Amygdala (tissue), 56 donors: ENCODE measurements around the gene PI4KA.
"Not testable (repeated sequence)": the region's sequence is repeated elsewhere in the genome, so short reads cannot be mapped to it uniquely, and the experiment has no call there.

ENCODE experiments used
- DNase-seq, 56 donors: peaks; one replicate each; lab custom pipeline; 2025; lab: John Stamatoyannopoulos, UW

Gene PI4KA

DNA sequence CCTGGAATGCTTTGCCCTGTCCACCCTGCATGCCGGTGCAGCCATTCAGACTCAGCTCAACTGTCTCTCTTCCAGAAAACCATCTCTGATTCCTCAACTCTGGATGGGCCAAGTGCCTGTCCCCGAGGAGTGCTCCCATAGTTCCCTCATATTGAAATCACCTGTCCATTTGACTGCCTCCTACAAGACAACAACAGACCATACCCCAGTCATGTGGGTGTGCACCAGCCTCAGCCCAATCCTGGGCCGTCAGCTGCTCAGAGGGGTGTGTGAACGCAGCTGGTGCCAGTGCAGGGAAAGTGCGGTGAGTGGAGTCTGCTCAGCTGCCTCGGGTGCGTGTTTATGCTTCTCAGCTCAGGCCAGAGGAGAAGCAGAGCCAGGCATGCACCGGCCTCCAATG lies 126.2 kb downstream of the PI4KA start:
- not testable (repeated sequence) for DNase-seq

DNA sequence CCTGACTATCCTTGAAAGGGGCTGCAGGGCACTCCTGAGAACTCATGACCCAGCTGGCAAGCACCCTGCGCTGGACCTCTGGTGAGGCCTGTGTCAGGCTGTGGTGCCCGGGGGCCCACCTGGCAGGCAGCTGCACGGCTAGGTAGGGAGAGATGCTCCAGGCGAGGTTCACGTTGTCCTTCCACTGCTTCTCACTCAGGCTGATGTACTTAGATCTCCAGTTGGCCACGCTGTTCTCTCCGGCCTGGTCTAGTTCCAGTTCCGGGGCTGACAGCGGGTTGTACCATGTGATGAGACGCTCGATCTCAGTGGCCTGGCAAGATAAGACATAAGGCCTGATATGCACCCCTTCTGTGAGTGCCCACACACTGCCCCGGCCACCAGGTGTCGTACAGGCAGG lies 129.4 kb downstream of the PI4KA start:
- DNase-seq = no peak

DNA sequence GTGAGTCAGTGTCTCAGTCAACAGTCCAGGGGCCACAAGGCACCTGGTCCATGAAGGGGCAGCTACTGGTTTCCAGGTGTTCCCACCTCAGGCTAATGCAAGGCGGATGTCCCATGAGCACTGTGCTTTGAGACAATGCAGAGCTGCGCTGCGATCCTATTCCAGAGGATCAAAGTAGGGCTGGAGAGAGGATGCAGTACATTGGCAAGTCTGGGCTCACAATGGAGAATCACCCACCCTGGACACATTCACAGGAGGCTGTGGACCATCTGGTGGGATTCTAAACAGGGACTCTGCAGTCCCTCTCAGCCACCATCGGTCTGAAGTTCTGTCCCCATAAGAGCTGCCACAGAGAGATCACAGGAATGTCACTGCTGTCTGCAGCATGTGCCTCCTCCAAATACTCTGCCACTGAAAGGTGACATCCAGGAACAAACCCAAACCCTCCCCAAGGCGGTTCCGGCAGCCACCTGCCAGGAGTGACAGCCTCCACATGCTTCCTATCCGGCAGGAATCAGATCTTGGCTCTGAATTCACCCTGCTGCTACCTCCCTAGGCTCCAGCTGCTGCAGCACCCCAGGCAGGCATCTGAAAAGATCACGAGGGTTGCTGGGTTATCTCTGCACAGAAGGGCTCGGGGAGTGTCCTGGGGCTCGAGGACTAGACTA lies 130.0 kb downstream of the PI4KA start:
- no peak for DNase-seq

DNA sequence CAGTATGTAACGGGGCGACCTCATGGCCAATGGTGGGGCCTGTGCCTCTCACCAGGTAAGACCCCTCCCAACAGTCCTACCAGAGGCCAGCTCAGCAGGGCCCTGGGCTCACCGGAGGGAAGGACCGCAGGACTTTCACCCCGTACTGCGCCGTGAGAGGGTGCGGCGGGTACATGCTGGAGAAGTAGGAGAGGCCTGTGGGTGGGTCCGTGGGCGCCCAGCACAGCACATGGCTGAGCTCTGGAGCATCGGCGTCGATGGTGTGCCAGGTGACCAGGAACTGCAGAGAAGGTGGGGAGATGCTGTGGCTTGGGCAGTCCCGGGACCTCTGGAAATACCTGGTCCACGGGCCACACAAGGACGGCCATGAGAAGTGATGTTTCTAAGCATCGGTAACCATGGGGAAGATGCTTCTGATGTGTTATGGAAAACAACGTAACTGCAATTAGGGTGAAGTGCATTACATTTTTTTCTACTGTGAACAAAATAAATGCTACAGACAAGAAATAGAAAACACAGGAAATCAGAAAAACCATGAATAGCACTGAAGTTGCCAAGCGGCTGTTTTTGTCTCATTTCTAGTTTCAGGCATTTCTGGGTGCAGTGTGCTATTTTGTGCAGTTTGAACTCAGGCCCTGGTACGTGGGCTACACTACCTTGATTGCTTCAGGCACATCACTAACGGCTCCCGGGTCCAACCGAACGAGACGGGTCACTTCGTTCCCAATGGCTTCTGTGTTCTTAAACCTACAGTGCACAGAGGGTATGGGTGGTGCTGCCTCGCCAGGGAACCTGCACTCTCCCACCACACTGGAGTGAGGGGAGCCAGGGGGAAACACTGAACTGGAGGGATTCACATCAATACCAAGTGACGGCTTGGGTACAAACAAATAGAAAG lies 131.2 kb downstream of the PI4KA start:
- no peak for DNase-seq

DNA sequence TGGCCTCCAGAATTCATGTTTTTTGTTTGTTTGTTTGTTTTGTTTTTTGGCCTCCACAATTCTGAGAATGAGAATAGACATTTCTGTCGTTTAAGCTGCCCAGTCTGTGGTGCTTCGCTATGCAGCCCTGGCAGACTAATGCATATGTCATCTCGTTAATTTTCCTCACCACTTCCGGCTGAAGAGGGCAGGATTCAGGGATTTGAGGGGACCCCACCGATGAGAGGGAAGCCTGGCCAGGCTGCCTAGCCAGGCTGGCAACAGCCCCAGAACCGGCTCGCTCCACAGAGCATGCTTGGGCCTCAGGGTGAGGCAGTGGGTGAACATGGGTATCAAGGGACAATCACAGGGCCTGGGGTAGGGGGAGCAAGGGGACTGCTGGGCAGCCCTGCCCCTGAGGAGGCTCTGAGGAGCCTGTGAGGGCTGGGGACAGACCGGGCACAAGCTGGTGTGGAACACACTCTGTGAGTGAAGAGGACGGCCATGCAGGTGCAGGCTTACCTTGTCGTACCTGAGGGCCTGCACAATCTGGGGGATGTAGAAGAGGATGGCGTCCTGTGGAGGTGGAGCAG lies 132.5 kb downstream of the PI4KA start:
- DNase-seq = no peak

DNA sequence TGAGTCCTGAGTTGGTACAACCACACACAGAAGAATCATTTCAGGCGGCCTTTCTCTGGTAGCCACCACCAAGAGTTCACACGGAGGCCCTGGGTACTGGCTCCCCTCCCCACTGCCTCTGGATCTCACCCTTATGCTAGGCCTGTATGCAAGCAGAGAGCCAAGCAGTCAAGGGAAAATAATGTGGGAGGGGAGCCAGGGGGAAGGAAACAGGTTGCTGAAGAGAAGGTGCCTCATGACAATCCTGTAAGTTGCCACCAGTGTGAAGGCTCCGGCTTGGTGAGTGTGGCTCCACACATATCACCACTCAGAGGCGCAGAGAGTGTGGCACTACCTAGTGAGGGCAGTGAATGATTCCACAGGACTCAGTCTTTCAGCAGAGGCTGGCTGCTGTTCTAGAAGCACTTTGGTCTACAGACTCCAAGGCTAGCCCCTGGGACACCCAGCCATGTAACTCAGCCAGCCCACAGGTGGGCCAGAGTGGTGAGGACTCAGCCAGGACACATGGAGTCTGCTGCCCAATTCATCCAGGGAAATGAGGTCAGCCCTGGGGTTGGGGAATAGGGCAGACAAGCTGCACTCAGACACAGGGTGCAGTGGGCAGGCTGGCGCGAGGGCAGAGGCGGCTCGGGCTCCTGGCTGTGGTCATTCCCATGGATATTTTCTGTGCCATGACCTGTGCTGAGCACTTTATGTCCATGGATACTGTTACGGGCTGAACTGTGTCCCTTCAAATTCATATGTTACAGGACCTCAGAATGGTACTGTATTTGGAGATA lies 133.7 kb downstream of the PI4KA start:
- DNase-seq = no peak

DNA sequence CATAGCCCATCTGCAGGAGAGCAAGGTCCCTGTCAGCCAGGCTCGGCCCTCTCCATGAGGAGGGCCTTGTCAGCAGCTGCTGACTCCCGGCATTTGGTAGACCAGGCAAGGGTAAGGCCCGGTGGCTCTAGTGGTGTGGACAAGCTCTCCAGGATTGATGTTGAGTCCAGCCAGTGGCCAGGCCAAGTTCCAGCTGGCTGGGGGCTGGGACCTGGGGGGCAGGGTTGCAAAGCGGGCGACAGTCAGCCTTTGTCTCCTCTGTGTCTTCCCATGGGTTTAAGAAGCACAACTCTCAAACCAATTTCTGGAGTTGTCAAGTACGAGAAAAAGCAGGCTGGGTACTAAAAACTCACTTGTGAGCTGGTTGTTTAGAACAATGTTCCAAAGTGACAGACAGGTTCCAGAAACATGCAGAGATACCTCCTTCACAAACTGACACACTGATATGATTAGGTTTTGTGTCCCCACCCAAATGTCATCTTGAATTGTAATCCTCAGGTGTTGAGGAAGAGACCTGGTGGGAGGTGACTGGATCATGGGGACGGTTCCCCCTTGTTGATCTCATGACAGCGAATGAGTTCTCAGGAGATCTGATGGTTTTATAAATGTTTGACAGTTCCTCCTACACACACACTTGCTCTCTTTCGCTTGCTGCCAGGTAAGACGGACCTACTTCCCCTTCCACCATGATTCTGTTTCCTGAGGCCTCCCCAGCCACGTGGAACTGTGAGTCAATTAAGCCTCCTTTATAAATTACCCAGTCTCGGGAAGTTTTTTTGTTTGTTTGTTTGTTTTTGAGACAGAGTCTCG lies 137.0 kb downstream of the PI4KA start:
- peak in 2 of 56 donors; percentile 16 to 28 for DNase-seq

DNA sequence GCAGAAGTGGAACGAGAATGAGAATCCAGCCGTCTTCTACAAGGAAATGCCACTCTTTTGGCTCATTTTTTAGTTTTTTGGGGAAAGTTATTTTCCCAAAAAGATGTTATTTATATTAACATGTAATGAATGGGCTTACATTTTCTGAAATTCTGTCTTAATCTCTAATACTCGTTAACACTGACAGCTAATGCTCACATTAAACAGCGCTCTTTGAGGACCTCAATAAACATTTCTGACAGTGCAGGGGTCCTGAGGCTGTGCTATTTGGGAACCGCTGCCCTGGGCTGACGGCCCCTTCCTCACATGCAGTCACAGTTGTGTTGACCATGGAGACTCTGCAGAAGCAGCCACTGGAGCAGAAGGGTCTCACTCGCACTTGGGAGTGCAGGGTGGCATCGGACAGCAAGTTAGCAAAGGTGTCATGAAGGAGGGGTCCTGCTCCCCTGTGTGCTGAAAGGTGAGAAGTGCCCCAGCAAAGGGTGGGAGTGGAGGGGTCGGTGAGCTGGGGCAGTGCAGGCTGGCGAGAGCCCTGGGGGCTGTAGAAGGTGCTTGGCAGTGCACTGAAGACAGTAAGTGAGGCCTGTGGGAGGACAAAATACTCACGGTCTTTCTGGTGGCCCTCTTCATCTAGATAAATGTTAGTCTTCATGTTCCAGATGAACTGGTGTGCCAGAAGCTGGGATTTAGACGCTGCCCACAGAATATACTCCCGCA lies 137.8 kb downstream of the PI4KA start:
- no peak for DNase-seq

DNA sequence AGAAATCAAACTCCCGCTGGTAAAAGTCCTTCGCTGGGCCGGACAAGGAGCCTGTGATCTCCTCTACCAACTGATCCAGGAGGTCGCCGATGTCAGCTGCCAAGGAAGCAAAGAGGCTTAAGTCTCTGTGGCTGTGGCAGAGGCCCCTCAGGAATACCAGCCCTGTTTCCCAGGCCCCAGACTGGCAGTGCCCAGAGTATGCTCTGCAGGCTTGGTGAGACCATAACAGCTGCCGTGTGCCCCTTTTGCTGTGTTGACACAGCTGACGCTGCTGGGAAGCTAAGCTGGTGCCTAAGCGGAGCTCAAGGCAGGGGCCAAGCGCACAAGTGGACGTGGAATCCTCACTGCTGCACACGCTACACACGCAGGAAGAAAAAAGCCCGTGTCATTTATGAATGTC lies 139.9 kb downstream of the PI4KA start:
- peak in 1 of 56 donors; percentile 21 for DNase-seq

DNA sequence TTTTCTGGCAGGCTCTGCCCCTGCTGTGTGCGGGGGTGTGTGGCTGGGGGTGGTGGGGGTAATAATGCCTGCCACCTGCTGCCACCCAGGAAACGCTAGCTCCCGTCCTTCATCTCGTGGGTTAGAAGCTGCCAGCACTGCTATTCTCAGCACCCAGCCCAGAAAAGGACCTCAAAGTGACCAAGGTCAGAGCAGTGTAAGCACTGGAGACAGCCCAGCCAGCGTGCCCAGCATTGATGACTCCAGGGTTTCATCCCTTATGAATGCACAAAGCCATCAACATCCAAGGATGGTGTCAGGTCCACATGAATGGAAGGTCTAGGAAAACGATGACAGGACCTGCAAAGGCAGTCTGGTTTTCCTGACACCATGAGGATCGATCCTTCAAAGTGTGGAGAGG lies 140.6 kb downstream of the PI4KA start:
- not testable (repeated sequence) for DNase-seq

DNA sequence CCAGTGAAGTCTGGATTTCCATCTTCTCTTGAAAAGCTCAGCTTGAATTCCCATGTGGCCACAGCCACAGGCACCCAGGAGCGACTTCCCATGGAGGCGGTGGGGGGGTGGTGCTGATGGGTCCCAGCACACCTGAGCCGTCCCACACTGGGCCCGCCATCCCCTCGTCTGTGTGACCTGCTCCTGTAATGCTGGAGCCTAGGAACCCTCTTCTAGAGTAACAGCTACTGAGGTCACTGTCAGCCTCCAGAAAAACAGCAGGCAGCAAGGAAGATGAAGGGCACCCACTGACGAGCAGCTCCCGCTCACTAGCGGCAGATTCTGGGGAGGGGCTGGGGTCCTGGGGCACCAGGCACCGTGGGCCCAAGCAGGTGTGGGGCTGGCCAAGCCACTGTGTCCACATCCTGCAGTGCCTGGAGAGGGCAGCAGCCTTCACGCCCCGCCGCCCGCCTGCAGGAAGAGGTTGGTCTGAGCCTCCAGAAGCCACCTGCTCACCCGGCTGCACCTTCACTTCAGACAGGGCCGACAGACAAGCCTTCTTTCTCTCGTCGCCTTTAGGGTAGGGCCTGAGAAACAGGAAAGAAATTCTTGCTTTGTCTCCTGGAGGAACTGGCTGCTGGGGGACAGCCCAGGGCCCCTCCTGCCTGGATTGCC lies 141.3 kb downstream of the PI4KA start:
- DNase-seq = not testable (repeated sequence)

DNA sequence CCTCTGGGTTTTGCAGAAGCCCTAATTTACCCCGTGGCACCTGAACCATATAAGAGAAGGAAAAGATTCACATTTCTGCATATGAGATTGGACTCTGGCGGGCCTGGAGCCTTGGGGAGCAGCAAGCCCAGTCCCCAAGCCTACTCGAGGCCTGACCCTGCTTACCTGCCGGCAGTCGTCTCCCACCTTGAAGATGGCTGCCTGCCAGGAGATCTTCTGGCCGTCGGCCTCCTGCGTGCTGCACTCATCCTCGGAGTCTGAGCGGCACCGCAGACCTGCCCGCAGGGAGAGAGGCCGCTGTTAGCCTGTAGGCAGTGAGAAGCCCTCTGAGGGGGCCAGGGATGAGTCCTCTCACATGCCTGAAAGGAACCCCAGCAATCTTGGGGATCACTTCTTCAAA lies 145.5 kb downstream of the PI4KA start:
- DNase-seq = not testable (repeated sequence)

DNA sequence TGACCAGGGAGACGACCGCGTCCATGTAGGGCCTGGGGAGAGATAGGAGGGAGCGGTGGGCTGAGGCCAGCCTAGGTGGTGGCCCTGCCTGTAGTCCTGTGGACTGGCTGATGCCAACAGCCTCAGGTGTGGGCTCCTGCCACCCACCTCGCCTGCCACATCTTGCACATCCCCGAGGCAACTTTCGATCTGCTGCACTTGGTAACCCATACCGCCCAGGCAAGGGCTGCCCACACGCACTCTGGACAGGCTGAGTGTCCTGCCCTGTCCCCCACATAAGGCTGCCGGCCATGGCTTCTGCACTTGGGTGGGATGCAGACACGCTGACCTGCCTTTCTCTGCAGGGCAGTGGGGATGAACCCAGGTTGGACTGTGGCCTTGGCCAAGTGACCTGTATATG lies 148.6 kb downstream of the PI4KA start:
- not testable (repeated sequence) for DNase-seq

DNA sequence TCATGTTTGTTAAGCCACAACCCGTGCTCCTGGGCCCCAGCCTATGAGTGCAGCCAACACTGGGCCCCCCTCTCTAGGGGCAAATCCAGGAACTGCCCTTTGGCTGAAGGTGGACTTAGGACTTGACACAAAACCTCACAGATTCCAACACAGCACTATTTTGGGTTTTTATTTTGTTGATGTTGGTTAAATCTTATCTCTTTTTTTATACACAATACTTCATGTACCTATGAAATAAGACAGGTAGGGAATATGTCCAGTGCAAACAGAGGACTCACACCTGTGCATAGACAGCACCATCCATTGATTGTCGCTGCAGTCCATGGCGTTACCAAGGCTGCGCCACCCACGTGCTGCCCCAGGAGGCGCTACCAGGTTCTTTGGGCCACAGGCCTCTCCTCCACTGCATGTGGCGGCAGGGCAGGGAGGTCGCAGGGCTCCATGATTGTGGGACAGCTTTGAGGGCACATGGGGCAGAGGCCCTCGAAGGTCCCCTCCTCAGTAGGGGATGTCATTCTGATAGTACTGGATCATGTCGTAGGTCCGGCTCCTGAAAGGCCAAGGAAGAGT lies 151.0 kb downstream of the PI4KA start:
- DNase-seq = not testable (repeated sequence)

DNA sequence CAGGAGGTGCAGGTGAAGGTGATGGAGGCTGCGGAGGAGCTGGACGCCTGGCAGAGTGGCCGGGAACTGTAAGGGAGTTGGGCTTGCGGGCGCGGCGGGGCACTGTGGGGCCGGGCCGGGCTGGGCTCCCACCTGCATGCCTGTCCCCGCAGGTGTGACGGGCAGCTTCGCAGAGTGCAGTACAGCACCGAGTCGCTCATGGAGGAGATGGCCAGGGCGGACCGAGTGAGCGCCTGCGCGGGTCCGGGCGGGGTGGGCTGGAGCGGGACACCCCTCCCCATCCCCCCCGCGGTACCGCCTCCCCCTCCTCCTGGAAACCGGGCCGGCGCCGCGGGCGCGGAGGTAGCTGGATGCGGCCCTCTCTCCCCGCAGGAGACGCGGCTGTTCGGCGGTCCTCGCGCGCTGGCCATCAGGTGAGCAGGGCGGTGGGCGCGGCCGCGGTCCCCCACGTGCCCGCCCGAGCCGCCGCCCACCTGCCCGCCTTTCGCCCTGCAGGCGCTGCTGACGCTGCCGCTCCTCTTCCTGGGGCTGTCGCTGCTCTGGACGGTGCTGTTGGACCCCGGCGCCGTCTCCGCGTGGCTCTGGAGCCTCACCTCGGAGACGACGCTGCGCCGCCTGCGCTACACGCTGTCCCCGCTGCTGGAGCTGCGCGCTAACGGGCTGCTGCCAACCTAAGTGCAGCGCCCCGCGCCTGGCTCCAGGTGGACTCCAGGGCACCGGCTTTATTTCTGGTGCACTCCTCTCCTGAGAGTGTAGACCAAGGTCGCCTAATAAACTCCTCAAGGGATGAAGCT lies 154.6 kb downstream of the PI4KA start:
- DNase-seq = not testable (repeated sequence)

DNA sequence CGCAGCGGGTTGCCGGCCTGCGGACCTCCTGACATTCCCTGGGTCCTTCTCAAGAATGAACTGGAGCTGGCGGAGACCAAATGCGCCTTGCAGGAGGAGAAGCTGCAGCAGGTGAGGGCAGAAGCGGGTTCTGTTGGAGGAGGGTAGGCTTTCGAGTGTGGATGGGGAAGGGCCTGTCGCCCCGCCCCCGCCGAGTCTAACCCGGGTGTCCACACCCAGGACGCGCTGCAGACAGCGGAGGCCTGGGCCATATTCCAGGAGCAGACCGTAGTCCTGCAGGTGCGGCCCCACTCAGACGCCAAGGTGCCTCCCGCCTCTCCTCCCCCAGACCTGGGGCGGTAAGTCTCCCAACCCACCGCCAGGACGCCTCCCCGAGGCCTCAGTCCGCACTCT lies 155.2 kb downstream of the PI4KA start:
- DNase-seq = not testable (repeated sequence)
